Heart right ventricle (tissue), 16 donors: ENCODE results near the gene KIF25. TPM values are rescaled to one million over a fixed set of nuclear protein-coding genes. Genes with fewer than 3 reads are reported as not detected.

Experiments
- ATAC-seq, 8 donors: fragments of 200-7000 bp; cut with Tn5 transposase; one replicate each; pipeline ENCODE4 v1.9.1; 2020; ENCODE audit warnings: mild to moderate bottlenecking in 8 of 8, moderate library complexity in 8 of 8, moderate number of reproducible peaks in 1 of 8
- DNase-seq, 2 donors: peaks; one replicate each; pipeline ENCODE4 v3.0.0-alpha.2; 2020
- H3K27ac ChIP-seq, 10 donors: fragments of 200-600 bp; sonication (generic) in 2 of 10; one replicate each; pipeline versions ENCODE4 v1.5.0 to v1.8.0; 2020 to 2022; ENCODE audit warnings: mild to moderate bottlenecking in 3 of 10
- H3K27me3 ChIP-seq, 7 donors: fragments of 200-600 bp; one replicate each; pipeline ENCODE4 v1.8.0; 2021 to 2022; ENCODE audit warnings: mild to moderate bottlenecking in 2 of 7
- H3K36me3 ChIP-seq, 9 donors: fragments of 200-600 bp; sonication (generic) in 1 of 9; one replicate each; pipeline versions ENCODE4 v1.5.0 to v1.8.0; 2020 to 2022; ENCODE audit warnings: mild to moderate bottlenecking in 2 of 9
- H3K4me1 ChIP-seq, 9 donors: fragments of 200-600 bp; sonication (generic) in 1 of 9; one replicate each; pipeline versions ENCODE4 v1.5.0 to v1.8.0; 2020 to 2022; ENCODE audit warnings: mild to moderate bottlenecking in 4 of 9
- H3K4me3 ChIP-seq, 10 donors: fragments of 200-600 bp; sonication (generic) in 2 of 10; one replicate each; pipeline versions ENCODE4 v1.5.0 to v1.8.0; 2020 to 2022; ENCODE audit warnings: mild to moderate bottlenecking in 7 of 10, moderate library complexity in 2 of 10
- H3K9me3 ChIP-seq, 11 donors: fragments of 200-600 bp in 10 of 11; sonication (generic) in 2 of 11; one replicate each; pipeline versions ENCODE4 v1.5.0 to v1.8.0; 2013 to 2022; ENCODE audit warnings: mild to moderate bottlenecking in 2 of 11, control low read depth in 1 of 11, moderate library complexity in 1 of 11
- WGBS, 2 donors: extraction: QIAGEN DNeasy Blood & Tissue Kit; methylation state at CpG; one replicate each; pipeline ENCODE4 v1.1.7; 2013; ENCODE audit warnings: inconsistent platforms in 1 of 2; 5-methylcytosine and 5-hydroxymethylcytosine counted together
- intact Hi-C, 10 donors: fragments of 100-400 bp; cut with DNase I; formaldehyde crosslinking; loops; one replicate each; pipeline versions ENCODE4 v1.11.1 to v1.14.2; 2022
- polyA plus RNA-seq, 2 donors: library from polyadenylated mRNA; stranded (reverse); fragments of 200-250 nt; gene quantifications; one replicate each; pipeline ENCODE4 v1.2.3, GENCODE V29; 2013
- total RNA-seq, 10 donors: library from RNA; stranded (reverse); fragmentation: NEBNext Ultra II Directional in 3 of 10; extraction: Animal tissue kit (Norgen Biotek cat#: 25700) in 3 of 10; gene quantifications; one replicate each; pipeline versions ENCODE4 v1.2.1 to v1.2.4, GENCODE V29; 2021 to 2023
- TF ChIP-seq, protein P1 (sequence below), 9 donors: fragments of 200-600 bp; sonication (generic) in 2 of 9; IDR thresholded peaks; one replicate each; pipeline versions ENCODE4 v1.5.0 to v1.8.0; 2021 to 2022; ENCODE audit warnings: antibody characterized with exemption in 9 of 9, mild to moderate bottlenecking in 5 of 9, moderate library complexity in 1 of 9
- donor health status: Arrhythmogenic right ventricular cardiomyopathy.
- donor health status: ischemic (EF 13 %, LVEDD 7.1; RV severe dilation, severe dysfunction).
- donor health status: healthy with polysubstance abuse.
- donor health status: DM: no; HTN: yes; CAD: no.
- donor health status: DM: no; HTN: no; CAD: no.
- donor health status: ischemic (EF 25% LVEDD 6.9; RV normal size, moderate dysfunction).
- donor health status: ischemic (EF 25% LVEDD 5.7; RV mildly dilated, moderate dysfunction).
- donor health status: healthy.
- donor health status: DM: yes; HTN: yes; CAD: no.
- donor health status: Ischemic cardiomyopathy.
- donor health status: ischemic (EF 35%, LVEDD 5.7; RV mildly dilated, moderate dysfunction).
- donor health status: nonischemic (EF 11% LVEDD 7.7; RV severe dilation, severe dysfunction).
- donor health status: DM: yes; HTN: yes; CAD: no.
- donor health status: PGD.
- donor health status: ischemic (EF 29% LVEDD 5.4; RV normal size, mild dysfunction).
- donor health status: nonischemic (EF 23%, LVEDD 6.1; RV moderate dilation, normal function).

The KIF25 gene
- total and polyA plus RNA-seq, 12 donors = 0.18 to 0.95 (median 0.39) TPM; not detected in 4

- no peak for ATAC-seq
- DNase-seq = no peak
- no peaks in the 10 kb centered on the region for H3K4me1 ChIP-seq
- H3K27ac ChIP-seq = no peak overlapping the region
- intact Hi-C loops = no loop called here
- H3K4me3 ChIP-seq = no peak overlapping the region
- H3K27me3 ChIP-seq = no peaks in the 10 kb centered on the region
- no peaks in the 10 kb centered on the region for H3K36me3 ChIP-seq
- no peaks in the 10 kb centered on the region for H3K9me3 ChIP-seq
- 93 to 95% methylated on average over 24 of the region's 24 CpGs for WGBS, 2 donors
- TF ChIP-seq, protein P1, sequence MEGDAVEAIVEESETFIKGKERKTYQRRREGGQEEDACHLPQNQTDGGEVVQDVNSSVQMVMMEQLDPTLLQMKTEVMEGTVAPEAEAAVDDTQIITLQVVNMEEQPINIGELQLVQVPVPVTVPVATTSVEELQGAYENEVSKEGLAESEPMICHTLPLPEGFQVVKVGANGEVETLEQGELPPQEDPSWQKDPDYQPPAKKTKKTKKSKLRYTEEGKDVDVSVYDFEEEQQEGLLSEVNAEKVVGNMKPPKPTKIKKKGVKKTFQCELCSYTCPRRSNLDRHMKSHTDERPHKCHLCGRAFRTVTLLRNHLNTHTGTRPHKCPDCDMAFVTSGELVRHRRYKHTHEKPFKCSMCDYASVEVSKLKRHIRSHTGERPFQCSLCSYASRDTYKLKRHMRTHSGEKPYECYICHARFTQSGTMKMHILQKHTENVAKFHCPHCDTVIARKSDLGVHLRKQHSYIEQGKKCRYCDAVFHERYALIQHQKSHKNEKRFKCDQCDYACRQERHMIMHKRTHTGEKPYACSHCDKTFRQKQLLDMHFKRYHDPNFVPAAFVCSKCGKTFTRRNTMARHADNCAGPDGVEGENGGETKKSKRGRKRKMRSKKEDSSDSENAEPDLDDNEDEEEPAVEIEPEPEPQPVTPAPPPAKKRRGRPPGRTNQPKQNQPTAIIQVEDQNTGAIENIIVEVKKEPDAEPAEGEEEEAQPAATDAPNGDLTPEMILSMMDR (IDR thresholded peaks at IDR 0.05) = no peak
Observed at GRCh38 chr6:168072261-168072660, 74.8 kb downstream of the KIF25 start.

- no peaks in the 10 kb centered on the region for H3K36me3 ChIP-seq
Observed at GRCh38 chr6:168072730-168073129, 75.3 kb downstream of the KIF25 start.

DNA sequence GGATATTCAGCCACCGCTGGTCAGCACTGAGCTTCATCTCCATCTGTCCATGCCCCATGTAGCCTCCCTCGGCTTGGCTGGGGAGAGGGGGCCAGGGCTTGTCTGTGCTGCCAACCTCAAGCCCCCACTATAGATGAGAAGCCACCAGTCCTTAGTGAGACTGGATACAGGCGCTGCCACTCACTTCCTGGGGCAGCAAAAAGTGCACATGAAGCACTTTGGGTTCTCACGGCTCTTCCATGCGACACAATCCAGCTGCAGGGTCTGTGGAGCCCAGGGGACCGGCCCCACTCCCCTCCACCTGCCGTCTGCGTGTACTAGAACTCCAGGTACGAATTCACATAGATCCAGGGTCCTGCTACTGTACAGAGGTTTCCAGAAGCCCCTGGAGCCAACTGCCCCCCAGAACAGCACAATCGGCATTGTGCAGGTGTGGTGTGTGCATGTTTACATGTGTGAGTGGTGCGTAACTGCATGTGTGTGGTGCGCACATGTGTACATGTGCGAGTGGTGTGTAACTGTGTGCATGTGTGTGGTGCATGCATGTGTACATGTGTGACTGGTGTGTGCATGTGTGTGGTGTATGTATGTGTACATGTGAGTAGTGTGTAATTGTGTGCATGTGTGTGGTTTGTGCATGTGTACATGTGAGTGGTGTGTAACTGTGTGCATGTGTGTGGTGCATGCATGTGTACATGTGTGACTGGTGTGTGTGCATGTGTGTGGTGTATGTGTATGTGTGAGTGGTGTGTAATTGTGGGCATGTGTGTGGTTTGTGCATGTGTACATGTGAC lies 76.7 kb downstream of the KIF25 start:
- no peaks in the 10 kb centered on the region for H3K27me3 ChIP-seq
- TF ChIP-seq, protein P1 (IDR thresholded peaks at IDR 0.05) = no peak
- WGBS, 2 donors = 80 to 84% methylated on average over 13 of the region's 13 CpGs
- H3K9me3 ChIP-seq = no peaks in the 10 kb centered on the region
- DNase-seq = no peak
- H3K36me3 ChIP-seq = no peaks in the 10 kb centered on the region
- no peak for ATAC-seq
- intact Hi-C loops = no loop called here
- no peak overlapping the region for H3K4me3 ChIP-seq
- H3K4me1 ChIP-seq = peaks cover 0 to 5% (median 3%) of the 10 kb centered on the region in 9 donors
- no peak overlapping the region for H3K27ac ChIP-seq

More at GRCh38 chr6:168072730-168073129, 75.3 kb downstream of the KIF25 start:
- Histone ChIP-seq H3K27ac (no peak overlapping the region), H3K4me3 (no peak overlapping the region), H3K9me3 (no peaks in the 10 kb centered on the region), H3K4me1 (no peaks in the 10 kb centered on the region), H3K27me3 (no peaks in the 10 kb centered on the region)
- intact Hi-C loops = no loop called here
- TF ChIP-seq, protein P1 (IDR thresholded peaks at IDR 0.05) = no peak
- 78 to 83% methylated on average over 4 of the region's 4 CpGs for WGBS, 2 donors
- DNase-seq (no peak), ATAC-seq (no peak)

GRCh38 chr6:168075216-168075615 lies 77.7 kb downstream of the KIF25 start:
- ATAC-seq = no peak
- Histone ChIP-seq H3K27me3 (no peaks in the 10 kb centered on the region), H3K4me3 (no peak overlapping the region), H3K9me3 (no peaks in the 10 kb centered on the region), H3K36me3 (no peaks in the 10 kb centered on the region), H3K27ac (no peak overlapping the region), H3K4me1 (peaks cover 0 to 12% (median 6%) of the 10 kb centered on the region in 9 donors)
- no peak for DNase-seq
- WGBS, 2 donors = 91 to 93% methylated on average over 13 of the region's 13 CpGs
- TF ChIP-seq, protein P1 (IDR thresholded peaks at IDR 0.05) = no peak
- intact Hi-C loops = no loop called here
